GM12891 (cell line): ENCODE results near the gene CGB2.
"Not testable (repeated sequence)": the region's sequence is repeated elsewhere in the genome, so short reads cannot be mapped to it uniquely, and the experiment has no call there.

Source experiments
- DNase-seq: peaks from one replicate; pipeline ENCODE4 v3.0.0; 2011; ENCODE audit warnings: low spot score; ENCODE audit not compliant: insufficient read length
- FAIRE-seq: peaks from 2 replicates; lab custom pipeline; 2011; peaks lifted over from hg19 to GRCh38; lab: Jason Lieb, UNC
- PAX5 ChIP-seq: IDR thresholded peaks from 2 replicates; pipeline ENCODE4 v1.6.1; 2011; ENCODE audit warnings: low read length, moderate library complexity, mild to moderate bottlenecking; ENCODE audit not compliant: insufficient read depth, severe bottlenecking
- POLR2A ChIP-seq: IDR thresholded peaks from 2 replicates; pipeline ENCODE4 v1.6.1; 2011; ENCODE audit warnings: low read depth, low read length, control low read depth
- POLR2AphosphoS5 ChIP-seq: IDR thresholded peaks from 2 replicates; pipeline ENCODE4 v1.6.1; 2011; ENCODE audit warnings: low read depth, low read length, control low read depth
- POU2F2 ChIP-seq: IDR thresholded peaks from 2 replicates; pipeline ENCODE4 v1.6.1; 2011; ENCODE audit warnings: low read depth, mild to moderate bottlenecking, control low read depth, low read length, moderate library complexity
- SPI1 ChIP-seq: IDR thresholded peaks from 2 replicates; pipeline ENCODE4 v1.6.1; 2011; ENCODE audit warnings: low read depth, low read length, control low read depth
- TAF1 ChIP-seq: IDR thresholded peaks from 2 replicates; pipeline ENCODE4 v1.6.1; 2011; ENCODE audit warnings: low read depth, low read length, control low read depth

CGB2 gene

GRCh38 chr19:49061000-49061399, 29.3 kb downstream of the CGB2 start:
- TF ChIP-seq SPI1: no peak
- no peak for TF ChIP-seq POU2F2

GRCh38 chr19:49061445-49061844, 29.8 kb downstream of the CGB2 start:
- FAIRE-seq (no peak), DNase-seq (no peak)
- TF ChIP-seq TAF1: no peak
- no peak for TF ChIP-seq PAX5
- no peak for TF ChIP-seq POLR2AphosphoS5
- TF ChIP-seq SPI1: no peak
- no peak for TF ChIP-seq POU2F2
- TF ChIP-seq POLR2A: no peak

More at GRCh38 chr19:49061000-49061399, 29.3 kb downstream of the CGB2 start:
- FAIRE-seq (no peak), DNase-seq (no peak)

- FAIRE-seq (no peak), DNase-seq (no peak)
- TF ChIP-seq POLR2AphosphoS5 (no peak), PAX5 (no peak), SPI1 (no peak), POLR2A (no peak), TAF1 (no peak), POU2F2 (no peak)
Observed at GRCh38 chr19:49064029-49064629, 32.4 kb downstream of the CGB2 start.

DNA sequence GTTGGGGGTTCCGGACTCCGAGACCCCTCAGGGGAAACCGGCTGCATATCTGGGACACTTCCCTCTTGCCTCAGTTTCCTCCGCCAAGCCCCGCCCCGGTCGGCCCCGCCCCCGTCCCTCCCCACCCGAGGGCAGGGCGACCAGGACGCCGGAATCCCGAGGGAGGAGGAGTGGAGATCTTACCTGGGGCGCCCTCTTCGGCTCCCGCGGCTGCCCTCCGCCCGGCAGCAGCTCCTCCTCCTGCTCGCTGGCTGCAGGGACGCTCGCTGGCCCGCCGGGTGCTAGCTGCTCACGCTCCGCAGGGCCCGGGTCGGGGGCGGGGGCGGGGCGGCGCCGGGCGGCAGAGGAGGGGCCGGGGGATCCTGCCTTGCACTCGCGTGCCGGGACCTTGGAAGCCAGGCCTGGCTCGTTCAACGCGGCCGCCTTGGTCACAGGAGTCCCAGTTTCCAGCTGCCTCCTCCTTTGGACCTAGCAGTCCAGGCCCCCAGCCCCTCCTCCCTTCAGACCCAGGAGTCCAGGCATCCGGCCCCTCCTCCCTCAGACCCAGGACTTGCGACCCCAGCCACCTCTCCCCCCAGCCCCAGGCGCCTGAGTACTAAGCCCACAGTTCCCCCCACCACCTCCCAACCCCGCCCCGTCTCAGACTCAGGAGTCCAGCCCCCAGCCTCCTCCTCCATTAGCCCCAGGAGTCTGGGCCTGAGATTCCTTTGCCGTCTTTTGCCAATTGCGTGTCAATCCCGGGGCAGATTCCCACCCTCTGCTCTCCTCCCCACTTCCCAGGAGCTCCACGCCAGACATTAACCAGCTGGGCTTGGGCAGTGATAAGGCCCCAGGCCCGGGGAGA, 33.3 kb downstream of the CGB2 start, which contains the start of gene NTF4:
NTF4 (minus strand) TSS at position 51 of the 844 bp plus-strand sequence. CDS start 2,821 bp downstream, outside the sequence.
- DNase-seq (no peak), FAIRE-seq (no peak)
- TF ChIP-seq POLR2A: no peak
- TF ChIP-seq TAF1: no peak

DNA sequence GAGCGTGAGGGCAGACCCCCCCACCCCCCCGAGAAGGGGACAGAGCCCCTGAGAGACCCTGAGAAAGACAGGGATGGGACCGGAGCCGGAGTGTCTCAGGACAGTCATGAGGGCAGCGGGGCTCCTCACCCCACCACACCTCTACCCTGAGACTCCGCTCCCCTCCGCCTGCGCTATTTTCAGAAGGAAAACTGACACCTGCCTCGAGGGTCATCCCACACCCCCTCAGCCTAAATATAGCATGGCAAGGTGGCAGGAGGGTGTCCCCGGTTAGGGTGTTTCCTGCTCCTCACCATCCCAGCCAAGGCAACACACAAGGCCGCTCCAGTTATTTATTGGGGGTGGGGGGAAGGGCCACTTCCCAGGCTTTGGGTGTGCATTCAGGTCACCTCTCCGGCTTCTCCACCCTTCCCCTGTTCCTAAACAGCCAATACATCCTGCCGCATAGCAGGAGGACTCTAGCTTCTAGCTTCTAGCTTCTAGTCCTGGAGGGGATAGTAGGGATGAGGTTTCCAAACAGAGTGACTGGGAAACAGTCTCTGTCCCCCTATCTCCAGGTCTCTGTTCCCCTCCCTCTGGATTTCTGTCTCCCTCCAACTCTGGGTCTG, 34.3 kb downstream of the CGB2 start:
- FAIRE-seq: no peak
- no peak for DNase-seq
- TF ChIP-seq SPI1: no peak
- TF ChIP-seq POU2F2: no peak
- no peak for TF ChIP-seq POLR2A
- no peak for TF ChIP-seq PAX5
- no peak for TF ChIP-seq TAF1
- TF ChIP-seq POLR2AphosphoS5: no peak

GRCh38 chr19:49067554-49067953, 35.9 kb downstream of the CGB2 start:
- no peak for FAIRE-seq
- TF ChIP-seq TAF1 (no peak), SPI1 (no peak)
- DNase-seq: no peak

- FAIRE-seq (no peak), DNase-seq (no peak)
- TF ChIP-seq PAX5: no peak
- no peak for TF ChIP-seq POLR2AphosphoS5
- no peak for TF ChIP-seq POU2F2
- TF ChIP-seq POLR2A: no peak
- TF ChIP-seq SPI1: no peak
- no peak for TF ChIP-seq TAF1
Observed at GRCh38 chr19:49069026-49069425, 37.3 kb downstream of the CGB2 start.

GRCh38 chr19:49070416-49070815, 38.7 kb downstream of the CGB2 start:
- no peak for FAIRE-seq

GRCh38 chr19:49071860-49072547, 40.3 kb downstream of the CGB2 start:
- no peak for FAIRE-seq

More at GRCh38 chr19:49070416-49070815, 38.7 kb downstream of the CGB2 start:
- no peak for TF ChIP-seq POU2F2
- no peak for DNase-seq

DNA sequence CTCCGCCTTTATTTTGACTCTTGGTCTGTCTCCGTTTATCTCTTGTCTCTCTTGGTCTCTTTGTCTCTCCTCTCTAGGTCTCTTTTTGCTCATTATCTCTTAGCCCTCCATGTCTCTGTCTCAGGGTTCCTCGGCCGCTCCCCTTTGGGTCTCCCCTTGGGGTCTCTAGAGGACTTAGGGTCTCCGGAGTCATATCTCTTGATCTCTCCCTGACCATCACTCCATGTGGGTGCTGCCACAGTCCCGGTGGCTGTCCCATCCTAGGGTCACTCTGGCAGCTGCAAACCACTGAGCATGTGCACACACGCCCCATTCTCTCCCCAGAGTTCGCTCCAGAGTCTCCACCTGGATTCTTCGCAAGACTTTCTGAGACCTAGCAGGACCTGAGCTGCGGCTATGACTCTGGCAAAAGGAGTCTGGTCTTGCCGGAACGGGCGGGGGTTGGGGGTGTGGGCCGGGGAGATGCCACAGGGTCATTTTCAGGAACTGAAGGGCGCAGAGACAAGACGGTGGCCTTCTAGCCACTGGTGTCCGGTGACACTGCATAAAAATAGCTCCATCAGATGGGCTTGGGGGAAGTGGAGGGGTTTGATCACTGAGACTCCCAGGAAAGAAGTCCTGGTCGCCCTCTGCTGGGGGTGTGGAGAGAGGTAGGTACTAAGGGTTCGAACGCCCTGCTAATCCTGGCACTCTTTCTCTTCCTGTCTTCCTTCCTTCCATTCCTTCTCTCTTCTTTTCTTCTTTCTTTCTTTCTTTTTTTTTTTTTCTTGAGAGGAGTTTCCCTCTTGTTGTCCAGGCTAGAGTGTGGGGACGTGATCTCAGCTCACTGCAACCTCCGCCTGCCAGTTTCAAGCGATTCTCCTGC, 42.1 kb downstream of the CGB2 start:
- FAIRE-seq (no peak), DNase-seq (no peak)
- TF ChIP-seq TAF1: no peak
- TF ChIP-seq POLR2A: no peak
- TF ChIP-seq SPI1: no peak
- TF ChIP-seq POU2F2: no peak
- TF ChIP-seq POLR2AphosphoS5: no peak
- TF ChIP-seq PAX5: no peak

More at GRCh38 chr19:49071860-49072547, 40.3 kb downstream of the CGB2 start:
- no peak for DNase-seq
- TF ChIP-seq POU2F2 (no peak), POLR2AphosphoS5 (no peak), SPI1 (no peak), TAF1 (no peak), POLR2A (no peak), PAX5 (no peak)

- not testable (repeated sequence) for DNase-seq
- FAIRE-seq: peak; percentile 9
Observed at GRCh38 chr19:49074869-49075268, 43.2 kb downstream of the CGB2 start.
